HG03354 (cell line): Measurements from ENCODE around the gene VIL1.

Experiments used
- ATAC-seq: cut with Tn5 transposase; IDR thresholded peaks from one replicate; pipeline ENCODE4 v1.9.1; 2021; ENCODE audit warnings: mild to moderate bottlenecking; ENCODE audit not compliant: unreplicated experiment, poor library complexity, severe bottlenecking

Gene VIL1

DNA sequence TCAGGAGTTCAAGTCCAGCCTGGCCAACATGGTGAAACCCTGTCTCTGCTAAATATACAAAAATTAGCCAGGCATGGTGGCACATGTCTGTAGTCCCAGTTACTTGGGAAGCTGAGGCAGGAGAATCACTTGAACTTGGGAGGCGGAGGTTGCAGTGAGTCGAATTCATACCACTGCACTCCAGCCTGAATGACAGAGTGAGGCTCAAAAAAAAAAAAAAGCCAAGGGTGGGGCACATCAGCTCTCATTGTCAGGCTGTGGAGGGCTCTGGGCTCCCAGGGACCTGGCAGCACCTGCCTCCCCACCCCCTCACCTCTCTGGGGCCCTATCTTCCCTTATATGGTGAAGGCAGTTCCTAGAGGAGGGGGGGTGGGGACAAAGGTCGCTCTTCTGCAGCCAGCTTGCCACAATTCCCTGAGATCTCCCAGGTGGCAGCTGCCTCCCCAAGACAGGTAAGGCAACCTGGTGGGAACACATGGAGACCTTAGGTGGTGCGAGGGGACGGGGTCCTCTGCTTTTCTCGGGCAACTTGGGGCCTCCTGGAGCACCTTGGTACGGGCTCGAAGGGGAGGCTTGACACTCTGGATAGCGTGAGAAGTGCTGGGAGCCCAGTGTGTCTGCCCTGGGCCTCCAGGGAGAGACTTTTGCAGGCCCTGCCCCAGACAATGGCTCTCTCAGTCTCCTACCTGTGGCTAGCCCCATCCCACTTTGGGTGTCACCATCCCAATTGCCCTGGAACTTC is at the start of gene VIL1:
Gene VIL1, plus strand, starts transcription at position 407 of the 742 bp plus-strand sequence. CDS start 4,656 bp downstream, outside the sequence.
- no peak for ATAC-seq

DNA sequence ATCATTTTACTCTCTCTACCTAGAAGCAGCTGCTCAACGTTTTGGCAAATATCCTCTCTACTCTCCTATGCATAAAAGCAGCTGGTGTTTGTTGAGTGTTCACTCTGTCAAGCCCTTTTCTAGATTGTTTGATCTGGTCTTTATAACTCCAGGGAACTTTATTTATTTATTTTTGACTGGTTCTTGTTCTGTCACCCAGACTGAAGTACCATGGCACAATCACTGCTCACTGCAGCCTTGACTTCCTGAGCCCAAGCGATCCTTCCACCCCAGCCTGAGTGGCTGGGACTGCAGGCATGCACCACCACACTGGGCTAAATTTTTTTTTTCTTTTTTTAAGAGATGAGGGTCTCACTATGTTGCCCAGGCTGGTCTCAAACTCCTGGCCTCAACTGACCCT is 49.6 kb upstream of the VIL1 start:
- no peak for ATAC-seq

DNA sequence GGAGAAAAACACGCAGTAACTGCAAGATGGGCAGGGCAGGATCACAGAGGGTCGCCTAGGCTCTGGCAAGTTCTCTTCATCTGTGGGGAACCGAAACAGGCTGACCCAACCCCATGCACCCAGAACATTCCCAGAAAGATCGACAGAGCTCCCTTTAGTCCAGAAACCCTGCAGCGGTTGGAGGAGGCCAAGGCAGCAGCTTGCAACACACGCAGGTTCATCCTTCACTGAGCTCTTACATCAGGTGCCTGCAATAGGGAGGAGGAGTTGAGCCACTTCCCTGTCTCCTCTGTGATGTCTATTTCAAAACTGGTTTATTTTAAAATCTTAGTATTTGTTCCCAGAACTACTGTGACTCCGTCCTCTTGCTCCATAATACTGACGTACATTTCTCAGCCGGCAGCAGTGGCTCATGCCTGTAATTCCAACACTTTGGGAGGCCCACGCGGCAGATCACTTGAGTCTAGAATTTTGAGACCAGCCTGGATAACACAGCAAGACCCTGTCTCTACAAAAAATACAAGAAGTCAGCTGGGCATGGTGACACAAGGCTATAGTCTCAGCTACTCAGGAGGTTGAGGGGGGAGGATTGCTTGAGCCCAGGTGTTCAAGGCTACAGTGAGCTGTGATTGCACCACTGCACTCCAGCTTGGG is 48.4 kb upstream of the VIL1 start:
- ATAC-seq: no peak

DNA sequence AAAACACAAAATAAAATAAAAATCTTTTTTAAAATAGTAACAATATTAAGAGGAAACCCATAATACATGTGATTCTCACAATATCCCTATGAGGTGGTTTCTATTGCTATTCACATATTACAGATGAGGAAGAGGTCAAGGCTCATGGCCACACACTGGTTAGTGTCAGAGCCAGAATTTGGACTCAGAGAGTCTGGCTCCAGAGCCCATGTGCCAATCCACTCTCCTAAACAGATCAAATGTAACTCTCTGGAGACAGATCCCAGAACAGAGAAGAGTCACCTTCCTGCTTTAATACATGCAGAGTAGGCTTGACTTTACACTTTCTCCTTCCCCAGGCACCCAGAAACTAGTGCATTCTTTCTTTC is 47.0 kb upstream of the VIL1 start:
- no peak for ATAC-seq

DNA sequence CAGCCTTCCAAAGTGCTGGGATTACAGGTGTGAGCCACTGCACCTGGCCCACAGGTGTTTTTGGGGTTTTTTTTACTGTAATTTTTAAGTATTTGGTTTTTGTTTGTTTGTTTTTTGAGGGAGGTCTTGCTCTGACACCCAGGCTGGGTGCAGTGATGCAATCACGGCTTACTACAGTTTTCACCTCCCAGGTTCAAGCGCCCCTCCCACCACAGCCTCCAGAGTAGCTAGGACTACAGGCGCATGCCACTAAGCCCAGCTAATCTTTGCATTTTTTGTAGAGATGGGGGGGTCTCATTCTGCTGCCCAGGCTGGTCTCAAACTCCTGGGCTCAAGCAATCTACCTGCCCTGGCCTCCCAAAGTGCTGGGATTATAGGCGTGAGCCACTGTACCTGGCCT is 44.1 kb upstream of the VIL1 start:
- ATAC-seq: no peak

DNA sequence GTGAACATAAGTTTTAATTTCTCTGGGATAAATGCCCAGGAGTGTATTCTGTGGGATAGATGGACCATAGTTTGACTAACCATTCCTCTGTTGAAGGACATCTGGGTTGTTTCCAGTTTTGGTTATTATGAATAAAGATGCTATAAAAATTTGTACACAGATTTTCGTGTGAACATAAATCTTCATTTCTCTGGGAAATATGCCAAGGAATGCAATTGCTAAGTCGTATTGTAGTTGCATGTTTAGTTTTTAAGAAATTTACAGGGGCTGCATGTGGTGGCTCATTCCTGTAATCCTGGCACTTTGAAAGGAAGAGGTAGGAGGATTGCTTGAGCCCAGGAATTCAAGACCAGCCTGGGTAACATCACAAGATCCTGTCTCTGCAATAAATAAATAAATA is 43.7 kb upstream of the VIL1 start:
- no peak for ATAC-seq

DNA sequence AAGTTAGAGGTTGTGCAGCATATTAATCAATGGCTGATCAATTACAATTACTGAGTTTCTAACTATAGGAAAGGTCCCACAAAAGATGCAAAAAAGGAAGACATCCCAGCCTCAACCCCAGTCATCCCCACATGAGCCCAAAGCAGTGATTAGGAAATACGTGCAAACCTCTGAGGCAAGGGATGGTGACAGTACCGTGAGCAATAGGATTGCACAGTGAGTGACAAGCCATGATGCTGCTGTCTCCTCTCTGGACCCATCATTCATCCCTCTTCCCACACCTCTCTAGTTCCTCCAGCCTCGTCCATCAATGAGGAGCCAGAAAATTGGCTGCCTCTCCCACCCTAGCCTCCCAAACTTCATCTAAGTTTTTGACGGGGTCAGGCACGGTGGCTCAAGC is 40.9 kb upstream of the VIL1 start:
- no peak for ATAC-seq

DNA sequence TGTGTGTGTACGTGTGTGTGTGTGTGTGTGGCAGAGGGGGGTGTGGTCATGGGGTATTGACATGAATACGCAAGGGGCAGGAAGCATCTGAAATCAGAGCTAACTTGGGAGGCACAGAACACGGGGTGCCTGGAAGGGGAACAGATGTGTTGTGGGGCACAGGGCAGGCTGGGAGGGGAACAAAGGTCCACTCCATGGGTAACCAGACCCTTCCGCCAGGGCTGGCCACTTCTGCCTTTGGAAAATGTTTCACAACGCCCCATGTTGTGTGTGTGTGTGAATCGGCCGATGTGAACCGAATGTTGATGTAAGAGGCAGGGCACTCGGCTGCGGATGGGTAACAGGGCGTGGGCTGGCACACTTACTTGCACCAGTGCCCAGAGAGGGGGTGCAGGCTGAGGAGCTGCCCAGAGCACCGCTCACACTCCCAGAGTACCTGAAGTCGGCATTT is 37.0 kb upstream of the VIL1 start, which contains the start of gene SLC11A1:
Gene SLC11A1, plus strand, starts transcription at position 358 of the 451 bp plus-strand sequence. CDS start 96 bp downstream, outside the sequence.
- ATAC-seq: no peak

DNA sequence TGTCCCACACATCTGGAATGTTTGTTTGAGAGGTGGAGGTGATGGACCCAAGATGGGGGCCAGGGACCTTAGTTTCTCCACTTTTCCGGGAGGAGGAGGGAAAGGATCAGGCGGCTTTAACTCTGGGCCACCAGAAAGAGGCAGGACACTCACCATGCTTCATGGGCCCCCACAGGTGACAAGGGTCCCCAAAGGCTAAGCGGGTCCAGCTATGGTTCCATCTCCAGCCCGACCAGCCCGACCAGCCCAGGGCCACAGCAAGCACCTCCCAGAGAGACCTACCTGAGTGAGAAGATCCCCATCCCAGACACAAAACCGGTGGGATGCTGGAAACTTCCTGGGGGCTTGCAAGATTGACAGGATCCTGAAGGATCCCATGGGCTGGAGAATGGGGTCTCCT is 36.1 kb upstream of the VIL1 start:
- ATAC-seq: no peak

DNA sequence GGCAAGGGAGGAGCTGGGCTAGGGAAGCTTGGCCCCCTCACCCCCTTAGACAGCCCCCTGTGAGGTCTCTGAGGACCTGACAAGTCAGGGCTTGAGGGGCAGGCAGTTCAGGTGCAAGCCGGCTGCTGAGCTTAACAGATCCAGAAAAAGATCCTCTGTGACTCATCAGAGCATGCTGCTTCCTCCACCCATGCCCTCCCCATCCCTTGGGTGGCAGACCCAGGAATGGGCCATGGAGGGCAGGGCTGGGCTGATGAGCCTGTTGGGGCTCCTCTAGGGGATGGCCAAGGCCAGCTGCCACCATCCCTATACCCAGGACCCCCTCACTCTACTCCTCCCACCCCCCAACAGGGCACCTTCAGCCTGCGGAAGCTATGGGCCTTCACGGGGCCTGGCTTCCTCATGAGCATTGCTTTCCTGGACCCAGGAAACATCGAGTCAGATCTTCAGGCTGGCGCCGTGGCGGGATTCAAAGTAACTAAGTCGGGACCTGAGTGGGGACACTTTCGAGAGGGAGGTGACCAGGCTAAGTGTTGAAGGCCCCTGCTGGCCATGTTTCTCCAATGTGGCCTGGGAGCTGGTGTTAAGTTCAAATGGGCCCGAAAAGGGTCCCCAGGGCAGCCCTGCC is 34.9 kb upstream of the VIL1 start:
- no peak for ATAC-seq

DNA sequence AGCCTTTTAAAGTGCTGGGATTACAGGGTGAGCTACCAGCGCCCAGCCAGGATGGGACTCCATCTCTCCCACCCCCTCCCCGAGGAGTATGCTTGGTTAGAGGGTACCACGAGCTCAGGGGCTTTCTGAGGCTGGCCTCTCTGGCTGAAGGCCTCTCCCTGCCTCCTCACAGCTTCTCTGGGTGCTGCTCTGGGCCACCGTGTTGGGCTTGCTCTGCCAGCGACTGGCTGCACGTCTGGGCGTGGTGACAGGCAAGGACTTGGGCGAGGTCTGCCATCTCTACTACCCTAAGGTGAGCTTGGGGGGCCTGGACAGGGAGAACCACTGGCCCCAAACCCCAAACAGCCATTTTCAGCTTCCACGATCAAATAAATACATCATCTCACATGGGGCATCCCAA is 33.9 kb upstream of the VIL1 start:
- no peak for ATAC-seq

DNA sequence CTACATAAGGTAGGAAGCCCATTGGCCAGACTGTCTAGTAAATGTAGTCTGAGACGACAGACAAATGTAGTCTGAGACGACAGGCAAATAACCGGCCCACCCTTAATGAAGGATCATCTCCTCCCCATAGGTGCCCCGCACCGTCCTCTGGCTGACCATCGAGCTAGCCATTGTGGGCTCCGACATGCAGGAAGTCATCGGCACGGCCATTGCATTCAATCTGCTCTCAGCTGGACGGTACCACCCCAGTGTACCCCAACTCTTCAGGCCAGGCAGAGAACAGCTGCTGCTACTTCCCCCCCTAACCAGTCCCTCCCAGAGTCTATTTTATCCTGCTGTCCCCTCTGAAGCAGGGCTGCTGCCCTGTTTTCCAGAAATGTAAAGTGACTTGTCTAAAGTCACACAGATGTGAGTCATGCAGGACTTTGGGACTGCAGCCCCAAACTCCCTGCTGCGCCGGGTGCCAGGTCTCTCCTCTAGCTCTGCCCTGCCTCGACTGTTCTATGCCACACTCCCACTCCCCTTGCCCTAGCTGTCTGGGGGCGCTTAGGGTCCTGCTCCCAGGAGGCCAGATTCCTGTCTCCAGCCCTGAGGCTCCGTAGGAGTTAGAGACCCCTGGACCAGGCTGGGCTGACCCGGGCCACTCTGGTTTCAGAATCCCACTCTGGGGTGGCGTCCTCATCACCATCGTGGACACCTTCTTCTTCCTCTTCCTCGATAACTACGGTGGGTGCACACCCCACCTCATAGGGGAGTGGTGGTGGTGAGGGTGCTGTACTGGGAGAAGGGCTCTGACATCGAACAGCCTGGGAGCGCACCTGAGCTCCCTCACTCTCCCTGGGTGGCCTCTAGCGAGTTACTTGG is 32.2 kb upstream of the VIL1 start:
- ATAC-seq: no peak

DNA sequence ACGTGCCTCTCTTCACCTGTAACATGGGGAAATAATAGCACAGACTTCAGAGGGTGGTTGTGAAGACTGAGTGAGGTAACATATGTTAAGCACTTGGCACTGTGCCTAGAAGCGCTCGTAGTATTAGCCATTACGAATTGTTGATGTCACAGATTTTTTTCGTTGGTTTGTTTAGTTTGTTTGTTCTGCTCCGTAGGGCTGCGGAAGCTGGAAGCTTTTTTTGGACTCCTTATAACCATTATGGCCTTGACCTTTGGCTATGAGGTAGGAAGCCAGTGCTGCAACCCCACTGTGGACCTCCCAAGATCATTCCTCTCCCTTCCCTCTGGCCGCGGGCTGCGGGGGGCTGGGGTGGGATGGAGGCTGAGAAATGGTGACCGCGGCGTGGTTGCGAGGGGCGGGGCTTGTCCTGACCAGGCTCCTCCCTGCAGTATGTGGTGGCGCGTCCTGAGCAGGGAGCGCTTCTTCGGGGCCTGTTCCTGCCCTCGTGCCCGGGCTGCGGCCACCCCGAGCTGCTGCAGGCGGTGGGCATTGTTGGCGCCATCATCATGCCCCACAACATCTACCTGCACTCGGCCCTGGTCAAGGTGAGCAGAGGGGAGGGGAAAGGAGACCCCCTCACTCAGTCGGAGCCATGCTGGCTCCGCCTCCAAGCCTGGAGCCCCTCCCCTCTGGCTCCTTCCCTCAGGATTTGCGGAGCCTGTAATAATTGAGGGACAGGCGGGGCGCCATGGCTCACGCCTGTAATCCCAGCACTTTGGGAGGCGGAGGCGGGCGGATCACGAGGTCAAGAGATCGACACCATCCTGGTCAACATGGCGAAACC is 31.3 kb upstream of the VIL1 start:
- ATAC-seq: no peak

DNA sequence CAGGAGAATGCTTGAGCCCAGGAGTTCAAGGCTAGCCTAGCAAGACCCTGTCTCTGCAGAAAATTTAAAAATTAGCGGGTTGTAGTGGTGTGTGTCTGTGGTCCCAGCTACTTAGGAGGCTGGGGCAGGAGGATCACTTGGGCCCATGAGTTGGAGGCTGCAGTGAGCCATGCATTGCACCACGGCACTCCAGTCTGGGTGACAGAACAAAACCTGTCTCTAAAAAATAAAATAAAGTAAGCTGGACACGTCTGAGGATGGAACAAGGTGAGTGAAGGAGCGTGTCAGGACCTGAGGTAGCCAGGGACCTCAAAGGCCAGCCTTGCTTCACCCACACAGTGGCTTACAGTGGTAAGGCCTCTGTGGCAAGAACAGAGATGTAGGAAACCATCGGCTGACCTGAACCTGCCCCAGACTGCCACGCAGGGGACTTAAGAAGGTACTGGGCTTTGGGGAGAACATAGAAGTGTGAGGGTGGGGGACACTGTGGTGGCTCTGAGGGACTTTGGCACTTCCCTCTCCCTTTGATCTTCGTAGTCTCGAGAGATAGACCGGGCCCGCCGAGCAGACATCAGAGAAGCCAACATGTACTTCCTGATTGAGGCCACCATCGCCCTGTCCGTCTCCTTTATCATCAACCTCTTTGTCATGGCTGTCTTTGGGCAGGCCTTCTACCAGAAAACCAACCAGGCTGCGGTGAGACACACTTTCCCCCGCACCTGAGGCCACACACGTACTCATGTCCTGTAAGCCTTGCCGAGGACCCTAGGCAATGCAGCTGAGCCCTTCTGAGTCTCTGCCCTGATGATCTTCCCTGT is 29.4 kb upstream of the VIL1 start:
- ATAC-seq: no peak

DNA sequence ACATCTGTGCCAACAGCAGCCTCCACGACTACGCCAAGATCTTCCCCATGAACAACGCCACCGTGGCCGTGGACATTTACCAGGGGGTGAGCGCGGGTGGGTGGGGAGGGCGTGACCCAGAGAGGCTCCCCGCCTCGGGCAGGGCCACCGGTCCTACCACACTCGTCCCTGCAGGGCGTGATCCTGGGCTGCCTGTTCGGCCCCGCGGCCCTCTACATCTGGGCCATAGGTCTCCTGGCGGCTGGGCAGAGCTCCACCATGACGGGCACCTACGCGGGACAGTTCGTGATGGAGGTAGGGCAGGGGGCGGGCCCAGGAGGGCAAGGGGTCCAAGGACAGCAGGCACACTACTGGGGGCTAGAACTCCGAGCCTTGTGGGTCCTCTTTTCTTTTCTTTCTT is 27.7 kb upstream of the VIL1 start:
- ATAC-seq: no peak

DNA sequence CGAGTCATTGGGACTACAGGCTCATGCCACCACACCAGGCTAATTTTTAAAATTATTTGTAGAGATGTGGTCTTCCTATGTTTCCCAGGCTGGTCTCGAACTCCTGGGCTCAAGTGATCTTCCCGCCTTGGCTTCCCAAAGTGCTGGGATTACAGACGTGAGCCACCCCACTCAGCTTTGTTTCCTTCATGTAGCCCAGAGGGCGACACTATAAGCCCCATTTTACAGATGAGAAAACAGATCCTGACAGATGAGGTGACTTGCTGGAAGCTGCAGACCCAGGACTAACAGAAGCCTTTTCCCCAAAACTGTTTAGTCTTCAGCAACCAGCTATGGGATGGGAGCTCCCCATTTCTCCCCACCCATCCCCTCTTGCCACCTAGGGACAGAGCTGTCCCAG is 26.5 kb upstream of the VIL1 start:
- ATAC-seq: no peak

DNA sequence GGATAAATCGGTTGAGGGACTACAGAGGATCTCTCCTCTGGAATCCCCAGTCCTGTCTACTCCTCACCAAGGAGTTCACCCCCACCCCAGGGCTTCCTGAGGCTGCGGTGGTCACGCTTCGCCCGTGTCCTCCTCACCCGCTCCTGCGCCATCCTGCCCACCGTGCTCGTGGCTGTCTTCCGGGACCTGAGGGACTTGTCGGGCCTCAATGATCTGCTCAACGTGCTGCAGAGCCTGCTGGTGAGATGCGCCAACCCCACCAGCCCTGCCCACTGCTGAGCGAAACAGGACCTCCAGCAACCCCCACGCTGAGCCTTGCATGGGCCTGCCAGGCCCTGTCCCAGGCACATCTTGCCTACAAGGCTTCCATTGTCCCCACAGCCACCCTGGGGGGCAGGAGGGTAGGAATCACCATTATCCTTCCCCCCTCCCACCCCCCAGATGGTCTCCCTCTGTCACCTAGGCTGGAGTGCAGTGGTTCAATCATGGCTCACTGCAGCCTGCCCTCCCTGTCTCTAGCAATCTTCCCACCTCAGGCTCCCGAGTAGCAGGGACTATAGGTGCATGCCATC is 25.9 kb upstream of the VIL1 start:
- no peak for ATAC-seq

DNA sequence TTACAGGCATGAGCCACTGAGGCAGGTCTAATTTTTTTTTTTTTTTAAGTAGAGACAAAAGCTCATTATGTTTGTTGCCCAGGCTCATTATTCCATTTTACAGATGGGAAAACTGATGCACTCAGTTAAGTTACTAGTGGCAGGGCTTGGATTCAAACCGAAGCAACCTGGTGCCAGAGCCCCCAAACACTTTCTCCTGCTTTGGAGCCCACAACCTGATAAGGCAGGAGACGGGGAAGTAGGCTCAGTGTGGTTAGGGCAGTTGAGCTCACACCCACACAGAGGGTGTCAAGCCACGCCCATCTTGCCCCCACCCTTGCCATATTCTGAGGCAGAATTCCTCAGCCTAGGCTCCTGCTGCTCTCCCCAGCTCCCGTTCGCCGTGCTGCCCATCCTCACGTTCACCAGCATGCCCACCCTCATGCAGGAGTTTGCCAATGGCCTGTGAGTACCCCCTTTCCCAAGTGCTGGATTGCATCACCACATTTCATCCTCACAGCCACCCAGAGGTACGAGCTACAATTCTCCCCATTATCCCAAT is 25.1 kb upstream of the VIL1 start:
- no peak for ATAC-seq
